Urinary bladder (tissue), 4 donors: ENCODE results near the gene D2HGDH. TPM values are rescaled to one million over a fixed set of nuclear protein-coding genes. Genes with fewer than 3 reads are reported as not detected.
A peak's percentile ranks its signal among the peaks of the same experiment; 100 is the strongest.
"Not testable (repeated sequence)": the region's sequence is repeated elsewhere in the genome, so short reads cannot be mapped to it uniquely, and the experiment has no call there.

ENCODE experiments used
- DNase-seq: peaks from one replicate; pipeline ENCODE4 v3.0.0-alpha.2; 2015; ENCODE audit errors: extremely low spot score
- H3K27ac ChIP-seq: one replicate; pipeline ENCODE4 v1.5.1; 2013; ENCODE audit warnings: low read depth, mild to moderate bottlenecking, moderate library complexity
- H3K36me3 ChIP-seq: one replicate; pipeline ENCODE4 v1.6.1; 2013; ENCODE audit warnings: mild to moderate bottlenecking, moderate library complexity; ENCODE audit not compliant: insufficient read depth
- H3K4me1 ChIP-seq: one replicate; pipeline ENCODE4 v1.6.1; 2013; ENCODE audit warnings: mild to moderate bottlenecking, moderate library complexity; ENCODE audit not compliant: insufficient read depth
- H3K4me3 ChIP-seq: one replicate; pipeline ENCODE4 v1.5.1; 2013; ENCODE audit warnings: low read depth, low read length
- WGBS: extraction: QIAGEN DNeasy Blood & Tissue Kit; methylation state at CpG from one replicate; pipeline ENCODE4 v1.1.7; 2013; 5-methylcytosine and 5-hydroxymethylcytosine counted together
- polyA plus RNA-seq: library from polyadenylated mRNA; stranded (reverse); fragments of 200-250 nt; gene quantifications from one replicate; pipeline ENCODE4 v1.2.3, GENCODE V29; 2013
- total RNA-seq: library from RNA; depleted of rRNA; stranded (reverse); fragments of >200 nt; gene quantifications from one replicate; pipeline ENCODE4 v1.2.3, GENCODE V29; 2014
- donor health status: healthy with polysubstance abuse.
- donor health status: healthy.

D2HGDH gene
- total and polyA plus RNA-seq, 2 donors, result 9.7 to 25.9 TPM

- Histone ChIP-seq H3K36me3 (no peaks in the 10 kb centered on the region), H3K4me3 (no peak overlapping the region), H3K27ac (no peak overlapping the region), H3K4me1 (peaks cover 3% of the 10 kb centered on the region)
- 75% methylated on average over 44 of the region's 44 CpGs for WGBS
- DNase-seq, result no peak
These were observed 67.4 kb downstream of the D2HGDH start for GRCh38 chr2:241801611-241802420.

- no peak for DNase-seq
These were observed 68.2 kb downstream of the D2HGDH start for GRCh38 chr2:241802421-241803318.

DNA sequence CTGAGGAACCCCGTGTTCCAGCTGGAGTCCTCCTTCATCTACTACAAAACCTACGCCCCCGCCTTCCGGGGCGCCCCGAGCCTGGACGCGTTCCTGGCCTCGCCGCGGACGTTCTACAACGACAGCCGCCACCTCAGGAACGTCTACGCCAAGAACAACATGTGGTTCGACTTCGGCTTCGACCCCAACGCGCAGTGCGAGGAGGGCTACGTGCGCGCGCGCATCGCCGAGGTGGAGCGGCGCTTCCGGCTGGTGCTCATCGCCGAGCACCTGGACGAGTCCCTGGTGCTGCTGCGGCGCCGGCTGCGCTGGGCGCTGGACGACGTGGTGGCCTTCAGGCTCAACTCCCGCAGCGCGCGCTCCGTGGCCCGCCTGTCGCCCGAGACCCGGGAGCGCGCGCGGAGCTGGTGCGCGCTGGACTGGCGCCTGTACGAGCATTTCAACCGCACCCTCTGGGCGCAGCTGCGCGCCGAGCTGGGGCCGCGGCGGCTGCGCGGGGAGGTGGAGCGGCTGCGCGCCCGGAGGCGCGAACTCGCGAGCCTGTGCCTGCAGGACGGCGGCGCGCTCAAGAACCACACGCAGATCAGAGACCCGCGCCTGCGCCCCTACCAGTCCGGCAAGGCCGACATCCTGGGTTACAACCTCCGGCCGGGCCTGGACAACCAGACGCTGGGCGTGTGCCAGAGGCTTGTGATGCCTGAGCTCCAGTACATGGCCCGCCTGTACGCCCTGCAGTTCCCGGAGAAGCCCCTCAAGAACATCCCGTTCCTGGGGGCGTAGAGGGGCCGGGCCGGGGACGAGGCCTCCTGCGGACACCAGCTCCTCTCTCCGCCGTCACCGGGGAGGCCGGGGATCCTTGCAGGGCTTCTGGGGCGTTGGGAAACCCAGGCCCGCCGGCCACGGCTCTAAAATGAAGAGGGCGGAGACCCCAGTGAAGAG lies 69.2 kb downstream of the D2HGDH start:
- DNase-seq, result no peak
- Histone ChIP-seq H3K36me3 (no peaks in the 10 kb centered on the region), H3K4me1 (peaks cover 3% of the 10 kb centered on the region), H3K27ac (no peak overlapping the region), H3K4me3 (peak overlapping the region; percentile 45)
- 2% methylated on average over 109 of the region's 109 CpGs for WGBS

More at GRCh38 chr2:241802421-241803318, 68.2 kb downstream of the D2HGDH start:
- Histone ChIP-seq H3K4me1 (peaks cover 3% of the 10 kb centered on the region), H3K27ac (no peak overlapping the region), H3K4me3 (no peak overlapping the region), H3K36me3 (no peaks in the 10 kb centered on the region)
- WGBS, result 60% methylated on average over 32 of the region's 32 CpGs

DNA sequence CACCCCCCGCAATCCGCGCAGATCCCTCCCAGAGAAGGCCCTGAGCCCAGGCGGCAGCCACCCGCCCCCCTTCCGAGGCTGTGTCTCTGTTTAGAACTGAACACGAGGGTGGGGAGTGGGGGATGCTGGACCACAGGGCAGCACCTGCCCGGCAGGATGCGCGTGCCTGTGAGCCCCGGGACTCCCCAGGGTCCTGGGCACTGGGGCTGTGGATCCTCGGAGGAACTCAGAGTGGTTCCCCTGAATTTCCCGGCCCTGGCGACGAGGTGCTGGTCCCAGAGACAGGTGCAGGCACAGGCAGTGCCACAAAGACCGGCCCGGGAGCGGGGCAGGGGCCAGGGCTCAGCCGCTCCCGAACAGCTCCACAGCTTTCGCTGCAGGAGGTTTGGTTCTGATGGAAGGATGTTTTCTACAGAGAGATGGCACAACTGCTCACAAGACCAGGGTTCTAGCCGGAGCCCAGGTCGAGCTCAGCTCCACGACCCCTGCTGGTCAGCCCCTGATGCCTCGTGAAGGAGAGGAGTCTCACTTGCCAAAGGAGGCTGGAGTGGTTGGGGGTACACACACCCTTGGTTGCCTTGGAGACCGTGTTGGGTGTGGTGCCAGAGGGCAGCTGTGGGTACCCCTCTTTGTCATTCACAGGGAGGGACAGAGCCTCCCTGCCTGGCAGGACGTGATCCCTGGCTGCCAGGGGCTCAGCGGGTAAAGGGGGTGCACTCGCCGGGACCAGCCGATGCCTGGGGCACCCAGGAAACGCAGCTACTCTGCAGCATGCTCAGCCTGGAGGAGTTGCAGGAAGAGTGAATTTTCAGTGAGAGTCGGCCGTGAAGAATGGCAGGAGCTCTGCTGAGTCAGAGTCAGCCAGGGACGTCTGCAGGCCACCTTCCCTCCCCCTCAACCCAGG lies 70.1 kb downstream of the D2HGDH start:
- no peak for DNase-seq
- peak overlapping the region; percentile 45 for H3K4me3 ChIP-seq
- H3K36me3 ChIP-seq, result no peaks in the 10 kb centered on the region
- no peak overlapping the region for H3K27ac ChIP-seq
- peaks cover 3% of the 10 kb centered on the region for H3K4me1 ChIP-seq
- WGBS, result 22% methylated on average over 35 of the region's 35 CpGs

DNA sequence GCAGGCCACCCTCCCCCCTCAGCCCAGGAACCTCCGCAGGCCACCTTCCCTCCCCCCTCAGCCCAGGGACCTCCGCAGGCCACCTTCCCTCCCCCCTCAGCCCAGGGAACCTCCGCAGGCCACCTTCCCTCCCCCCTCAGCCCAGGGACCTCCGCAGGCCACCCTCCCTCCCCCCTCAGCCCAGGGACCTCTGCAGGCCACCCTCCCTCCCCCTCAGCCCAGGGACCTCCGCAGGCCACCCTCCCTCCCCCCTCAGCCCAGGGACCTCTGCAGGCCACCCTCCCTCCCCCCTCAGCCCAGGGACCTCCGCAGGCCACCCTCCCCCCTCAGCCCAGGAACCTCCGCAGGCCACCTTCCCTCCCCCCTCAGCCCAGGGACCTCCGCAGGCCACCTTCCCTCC lies 71.8 kb downstream of the D2HGDH start:
- DNase-seq, H3K27ac ChIP-seq, H3K36me3 ChIP-seq, H3K4me1 ChIP-seq, H3K4me3 ChIP-seq: not testable (repeated sequence)
- WGBS, result 29% methylated on average over 2 of the region's 8 CpGs

DNA sequence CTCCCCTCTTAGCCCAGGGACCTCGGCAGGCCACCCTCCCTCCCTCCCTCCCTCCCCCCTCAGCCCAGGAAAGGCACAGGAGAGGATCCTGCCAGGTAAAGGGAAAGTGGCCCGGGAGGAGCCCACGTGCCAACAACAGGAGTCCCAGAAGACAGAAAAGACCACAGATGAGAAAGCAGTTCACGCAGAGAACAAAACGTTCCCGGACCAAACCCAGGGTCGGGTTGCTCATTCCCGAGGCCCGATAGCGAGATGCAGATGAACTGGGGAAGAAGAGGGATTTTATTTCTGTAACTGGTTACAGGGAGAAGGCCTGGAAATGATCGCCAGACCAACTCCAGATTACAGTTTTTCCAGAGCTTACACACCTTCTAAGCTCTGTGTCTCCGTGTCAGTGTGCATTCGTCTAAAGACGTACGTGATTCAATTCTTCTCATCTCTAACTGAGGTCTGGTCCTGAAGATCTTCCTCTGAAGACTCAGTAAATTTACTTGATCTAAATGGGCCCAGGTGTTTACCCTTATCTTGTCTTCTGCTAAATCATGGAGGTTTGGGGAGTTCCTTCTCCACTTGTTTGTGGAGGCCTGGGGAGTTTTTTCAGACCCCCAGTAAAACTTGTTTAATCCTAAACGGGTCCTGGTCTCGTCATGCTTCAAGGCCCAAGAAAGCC lies 73.8 kb downstream of the D2HGDH start:
- Histone ChIP-seq H3K4me3 (no peak overlapping the region), H3K27ac (no peak overlapping the region), H3K36me3 (no peaks in the 10 kb centered on the region), H3K4me1 (peaks cover 3% of the 10 kb centered on the region)
- 76% methylated on average over 17 of the region's 17 CpGs for WGBS
- no peak for DNase-seq

DNA sequence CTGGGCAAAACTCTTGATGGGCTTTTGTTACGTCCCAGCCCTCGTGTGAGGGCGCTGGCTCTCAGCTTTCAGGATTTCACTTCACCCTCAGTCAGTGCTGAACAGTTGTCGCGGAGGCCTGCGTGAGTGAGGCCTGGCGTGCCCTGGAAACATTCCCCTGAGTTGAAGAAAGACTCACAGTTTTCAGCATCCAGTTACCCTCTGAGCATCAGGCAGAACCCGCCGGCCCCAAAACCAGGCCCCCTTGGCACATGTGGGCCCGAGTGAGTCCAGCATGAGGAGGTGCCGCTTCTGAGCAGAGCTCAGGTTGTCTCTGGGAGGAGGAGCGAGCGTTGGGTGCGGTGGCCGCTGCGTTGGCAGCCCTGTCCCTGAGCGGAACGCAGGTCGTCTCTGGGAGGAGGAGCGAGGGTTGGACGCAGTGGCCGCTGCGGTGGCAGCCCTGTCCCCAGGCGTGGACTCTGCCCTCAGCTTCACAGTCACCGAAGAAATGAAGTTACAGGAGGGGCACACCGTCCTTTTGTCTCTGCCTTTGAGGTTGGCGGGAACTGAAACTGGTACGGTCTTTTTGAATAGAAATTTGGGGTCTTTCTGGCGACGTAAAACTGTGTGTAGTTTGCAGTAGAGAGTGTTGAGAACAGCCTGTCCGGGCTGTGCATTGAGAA lies 74.4 kb downstream of the D2HGDH start, which contains the start of gene NEU4:
Gene NEU4, plus strand, starts transcription at position 473 of the 662 bp plus-strand sequence. CDS start 5,292 bp downstream, outside the sequence.
- no peak within 1 kb of the TSS for H3K4me3 ChIP-seq
- peaks cover 1% of the 10 kb centered on the region for H3K4me1 ChIP-seq
- 89% methylated on average over 31 of the region's 31 CpGs for WGBS
- no peak for DNase-seq
- no peaks in the 10 kb centered on the region for H3K36me3 ChIP-seq
- no peak within 1 kb of the TSS for H3K27ac ChIP-seq

DNA sequence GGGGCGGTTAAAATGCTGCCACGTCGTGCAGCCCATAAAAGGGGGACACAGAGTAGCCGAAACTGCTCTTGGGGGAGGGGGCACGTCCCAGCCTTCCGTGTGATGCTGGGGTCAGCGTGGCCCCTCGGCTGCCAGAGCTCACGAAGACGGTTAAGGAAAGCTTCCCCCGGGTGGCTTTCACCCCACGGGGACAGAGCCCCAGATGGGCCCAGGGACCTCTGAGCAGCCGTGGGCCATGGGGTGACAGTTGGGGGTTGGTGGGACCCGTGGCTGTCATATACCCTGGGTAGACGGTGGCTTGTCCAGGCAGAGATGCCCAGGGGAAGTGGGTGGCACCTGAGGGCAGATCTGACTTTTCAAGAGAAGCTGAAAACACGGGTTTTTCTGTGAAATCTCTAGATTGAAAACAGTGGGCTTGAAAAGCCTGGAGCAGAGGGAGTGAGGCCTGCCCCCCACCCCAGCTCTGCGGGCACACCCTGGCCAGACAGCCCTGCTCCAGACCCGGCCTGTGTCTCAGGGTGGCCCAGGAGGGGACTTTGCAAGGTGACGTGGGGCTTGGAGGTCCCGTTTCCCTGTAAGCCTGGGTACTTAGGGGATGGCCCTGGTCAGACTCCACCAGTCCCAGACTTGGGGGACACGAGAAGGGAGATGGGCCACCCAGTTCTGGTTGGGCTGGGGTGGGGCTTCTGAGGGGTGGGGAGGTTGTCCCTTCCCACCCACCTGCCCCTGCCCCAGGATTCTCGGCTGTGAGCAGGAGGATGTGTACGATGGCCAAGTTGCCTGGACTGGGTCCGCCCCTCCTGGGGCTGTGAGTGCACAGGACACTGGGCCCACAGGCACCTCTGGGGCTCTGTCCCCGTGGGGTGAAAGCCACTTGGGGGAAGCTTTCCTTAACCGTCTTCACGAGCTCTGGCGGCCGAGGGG lies 75.2 kb downstream of the D2HGDH start:
- DNase-seq, result no peak
- no peak overlapping the region for H3K4me3 ChIP-seq
- WGBS, result 76% methylated on average over 29 of the region's 29 CpGs

GRCh38 chr2:241810307-241811200 lies 76.1 kb downstream of the D2HGDH start:
- H3K36me3 ChIP-seq, result no peaks in the 10 kb centered on the region
- H3K27ac ChIP-seq, result no peak overlapping the region
- no peaks in the 10 kb centered on the region for H3K4me1 ChIP-seq
- 74% methylated on average over 28 of the region's 28 CpGs for WGBS
- no peak for DNase-seq
- H3K4me3 ChIP-seq, result no peak overlapping the region

More for the DNA sequence above, 75.2 kb downstream of the D2HGDH start:
- Histone ChIP-seq H3K4me1 (no peaks in the 10 kb centered on the region), H3K36me3 (no peaks in the 10 kb centered on the region), H3K27ac (no peak overlapping the region)
